Endothelial cell of umbilical vein (primary cell): ENCODE measurements around the gene RYR2. TPM values are rescaled to one million over a fixed set of nuclear protein-coding genes. Genes with fewer than 3 reads are reported as not detected.

Experiments
- BruUV-seq: library from RNA; stranded (reverse); fragments of 400-500 nt; replicated peaks from 2 replicates; lab custom pipeline; 2021; lab: Mats Ljungman, UMichigan
- CTCF ChIA-PET: fragments of 300-600, 350-600 bp; sonication (Branson Sonifier 250); formaldehyde crosslinking; loops from one replicate; lab custom pipeline; 2021; ENCODE audit warnings: antibody characterized with exemption, inconsistent platforms; lab: Charles Lee
- POLR2A ChIA-PET: fragments of 300-600, 350-600 bp; sonication (Branson Sonifier 250); formaldehyde crosslinking; loops from one replicate; lab custom pipeline; 2021; ENCODE audit warnings: antibody characterized with exemption, inconsistent platforms; lab: Charles Lee
- DNase-seq: peaks from one replicate; pipeline ENCODE4 v3.0.0-alpha.2; 2011; ENCODE audit warnings: low read depth, low spot score
- FAIRE-seq: peaks from 2 replicates; lab custom pipeline; 2011; peaks lifted over from hg19 to GRCh38; lab: Jason Lieb, UNC
- H2AFZ ChIP-seq: 2 replicates; pipeline ENCODE4 v1.6.0; 2012; ENCODE audit warnings: low read depth, low read length, control low read depth, inconsistent platforms
- H3K27ac ChIP-seq: 2 replicates; pipeline ENCODE4 v1.5.1; 2011; ENCODE audit warnings: low read depth, mild to moderate bottlenecking, control low read depth, low read length, moderate library complexity; ENCODE audit not compliant: insufficient read depth
- H3K27me3 ChIP-seq, 2 experiments: 2 replicates each; pipeline versions ENCODE4 v1.6.0 to v1.6.1; 2011; ENCODE audit warnings: low read length in 2 of 2, mixed read lengths in 1 of 2; ENCODE audit not compliant: control insufficient read depth in 2 of 2, insufficient read depth in 2 of 2
- H3K36me3 ChIP-seq, 2 experiments: 2 replicates in 1 of 2; 3 replicates in 1 of 2; pipeline ENCODE4 v1.5.1; 2011; ENCODE audit warnings: low read length in 2 of 2, mild to moderate bottlenecking in 1 of 2, moderate library complexity in 1 of 2; ENCODE audit not compliant: control insufficient read depth in 2 of 2, insufficient read depth in 2 of 2; ENCODE audit errors: extremely low read depth in 1 of 2
- H3K4me1 ChIP-seq: 3 replicates; pipeline ENCODE4 v1.5.1; 2011; ENCODE audit warnings: mild to moderate bottlenecking, low read length; ENCODE audit not compliant: control insufficient read depth, insufficient read depth; ENCODE audit errors: extremely low read depth
- H3K4me2 ChIP-seq: 2 replicates; pipeline ENCODE4 v1.6.1; 2011; ENCODE audit warnings: low read length, control low read depth, mixed read lengths; ENCODE audit not compliant: insufficient read depth
- H3K4me3 ChIP-seq, 3 experiments: fragments of 200-600 bp in 1 of 3; sonication (generic), shearing (Covaris generic) in 1 of 3; replicated peaks in 1 of 3; 2 replicates each; pipeline ENCODE4 v1.5.1; 2011 to 2016; ENCODE audit warnings: control low read depth in 3 of 3, low read length in 3 of 3, mild to moderate bottlenecking in 2 of 3, inconsistent platforms in 1 of 3, low read depth in 1 of 3, moderate library complexity in 1 of 3; ENCODE audit not compliant: insufficient read depth in 1 of 3
- H3K79me2 ChIP-seq: 2 replicates; pipeline ENCODE4 v1.6.0; 2012; ENCODE audit warnings: low read length, inconsistent platforms; ENCODE audit not compliant: control insufficient read depth, insufficient read depth
- H3K9ac ChIP-seq: replicated peaks from 2 replicates; pipeline ENCODE3; 2011; ENCODE audit warnings: low read length, control low read depth; ENCODE audit not compliant: insufficient read depth; ENCODE audit errors: extremely low read depth
- H3K9me1 ChIP-seq: replicated peaks from 3 replicates; pipeline ENCODE4 v1.6.0; 2011; ENCODE audit warnings: mild to moderate bottlenecking, low read length; ENCODE audit not compliant: control insufficient read depth, insufficient read depth; ENCODE audit errors: extremely low read depth
- H3K9me3 ChIP-seq: replicated peaks from 2 replicates; pipeline ENCODE4 v1.5.1; 2012; ENCODE audit warnings: low read length, inconsistent platforms; ENCODE audit not compliant: control insufficient read depth, insufficient read depth
- H4K20me1 ChIP-seq: replicated peaks from 2 replicates; pipeline ENCODE3; 2011; ENCODE audit warnings: mild to moderate bottlenecking, low read length; ENCODE audit not compliant: control insufficient read depth, insufficient read depth; ENCODE audit errors: extremely low read depth
- CTCF ChIP-seq, 2 donors: IDR thresholded peaks; 1 replicate in 1 of 2; 2 replicates in 1 of 2; pipeline ENCODE4 v1.5.1; 2011; ENCODE audit warnings: low read length in 2 of 2, mild to moderate bottlenecking in 2 of 2, moderate library complexity in 2 of 2, control low read depth in 1 of 2, inconsistent platforms in 1 of 2, low read depth in 1 of 2; ENCODE audit not compliant: insufficient read depth in 1 of 2; ENCODE audit errors: extremely low read depth in 1 of 2
- EZH2 ChIP-seq: IDR thresholded peaks from 2 replicates; pipeline ENCODE4 v1.6.1; 2012; ENCODE audit warnings: borderline replicate concordance, low read depth, mild to moderate bottlenecking, moderate library complexity, low read length, inconsistent platforms; ENCODE audit not compliant: severe bottlenecking
- FOS ChIP-seq: IDR thresholded peaks from 2 replicates; pipeline ENCODE4 v1.6.1; 2011; ENCODE audit warnings: mild to moderate bottlenecking, low read length, moderate library complexity, borderline replicate concordance; ENCODE audit not compliant: insufficient read depth
- GATA2 ChIP-seq: IDR thresholded peaks from 2 replicates; pipeline ENCODE4 v1.7.0; 2011; ENCODE audit warnings: low read depth, mild to moderate bottlenecking, moderate library complexity, mixed read lengths, low read length; ENCODE audit not compliant: insufficient read length, insufficient read depth
- JUN ChIP-seq: IDR thresholded peaks from 2 replicates; pipeline ENCODE4 v1.6.1; 2011; ENCODE audit warnings: borderline replicate concordance, low read depth; ENCODE audit not compliant: insufficient read length, insufficient read depth
- MYC ChIP-seq: IDR thresholded peaks from one replicate; pipeline ENCODE4 v1.6.1; 2011; ENCODE audit warnings: mild to moderate bottlenecking, low read depth, low read length
- POLR2A ChIP-seq: IDR thresholded peaks from 2 replicates; pipeline ENCODE4 v1.6.1; 2012; ENCODE audit warnings: low read depth, mild to moderate bottlenecking, control low read depth, low read length
- POLR2AphosphoS5 ChIP-seq: IDR thresholded peaks from 2 replicates; pipeline ENCODE4 v1.6.1; 2012; ENCODE audit warnings: low read depth, mild to moderate bottlenecking, control low read depth, low read length, moderate library complexity; ENCODE audit not compliant: insufficient read depth
- dilution Hi-C: fragments of 300-500 bp; cut with MboI; formaldehyde crosslinking; loops from one replicate; pipeline ENCODE4 v1.15.0; 2019; ENCODE audit warnings: low sequenced_read_pairs; ENCODE audit not compliant: extremely low pct_ligation_motif_present
- intact Hi-C: fragments of 100-400 bp; cut with micrococcal nuclease; formaldehyde crosslinking; loops from one replicate; pipeline ENCODE4 v1.10.0; 2022
- polyA plus RNA-seq, 4 experiments: library from polyadenylated mRNA; depleted of rRNA in 3 of 4; stranded (reverse) in 3 of 4; unstranded in 1 of 4; fragments of >200 nt; gene quantifications; 2 replicates each; pipeline versions ENCODE4 v1.2.1 to v1.2.3, GENCODE V29; 2011 to 2012; ENCODE audit warnings: missing spikeins in 1 of 4
- total RNA-seq: library from RNA; stranded (reverse); gene quantifications from 2 replicates; pipeline ENCODE4 v1.2.3, GENCODE V29; 2021
- TF ChIP-seq, protein P1 (sequence below): IDR thresholded peaks from 2 replicates; pipeline ENCODE4 v1.6.1; 2011; ENCODE audit not compliant: insufficient read depth, insufficient read length

RYR2 gene
- total and polyA plus RNA-seq, 2 donors (not counting 3 experiments of a cell fraction or from before 2014, with no cell fraction given) = not detected

DNA sequence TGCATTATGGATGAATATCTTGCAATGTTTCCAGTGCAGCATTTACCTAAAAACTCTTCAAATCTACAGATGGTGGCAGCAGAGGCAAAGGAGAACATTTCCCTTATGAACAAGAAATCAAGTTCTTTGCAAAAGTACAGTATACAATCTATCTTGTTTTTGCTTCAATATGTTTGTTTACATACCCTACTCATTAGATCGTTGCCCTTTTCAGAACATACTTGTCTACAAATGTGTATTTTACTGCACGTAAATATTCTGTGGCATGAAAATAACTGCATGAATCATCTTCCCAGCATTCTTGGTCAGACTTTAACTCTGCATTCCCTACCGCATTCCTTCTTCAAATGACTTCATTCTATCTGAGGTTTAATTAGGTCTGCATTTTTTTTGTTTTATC lies 636.0 kb downstream of the RYR2 start:
- Histone ChIP-seq H3K27me3 (no peaks in the 10 kb centered on the region), H3K9me1 (no peaks in the 10 kb centered on the region), H3K4me3 (no peak overlapping the region), H3K36me3 (no peaks in the 10 kb centered on the region), H3K79me2 (no peaks in the 10 kb centered on the region), H3K27ac (no peak overlapping the region), H4K20me1 (no peaks in the 10 kb centered on the region), H3K4me1 (no peaks in the 10 kb centered on the region), H3K9ac (no peak overlapping the region), H3K4me2 (no peak overlapping the region), H2AFZ (no peak overlapping the region), H3K9me3 (peaks cover 2% of the 10 kb centered on the region)
- DNase-seq (no peak), FAIRE-seq (no peak)
- CTCF ChIA-PET = no interaction called here
- intact Hi-C loops (no loop called here), dilution Hi-C loops (no loop called here)
- BruUV-seq = no TSS peak
- POLR2A ChIA-PET = no interaction called here
- TF ChIP-seq GATA2 = no peak
- no peak for TF ChIP-seq FOS
- no peak for TF ChIP-seq POLR2A
- TF ChIP-seq MYC = no peak
- TF ChIP-seq, protein P1, sequence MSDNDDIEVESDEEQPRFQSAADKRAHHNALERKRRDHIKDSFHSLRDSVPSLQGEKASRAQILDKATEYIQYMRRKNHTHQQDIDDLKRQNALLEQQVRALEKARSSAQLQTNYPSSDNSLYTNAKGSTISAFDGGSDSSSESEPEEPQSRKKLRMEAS = no peak
- no peak for TF ChIP-seq JUN
- no peak for TF ChIP-seq POLR2AphosphoS5
- TF ChIP-seq CTCF (IDR thresholded peaks at IDR 0.05; ENCODE audit: extremely low read depth in 1 of 2, insufficient read depth in 1 of 2, low read depth in 1 of 2, low read length in 2 of 2) = no peak
- no peak for TF ChIP-seq EZH2
